HG03045 (cell line): Measurements from ENCODE around the gene CYP27B1.

Experiments
- ATAC-seq: cut with Tn5 transposase; IDR thresholded peaks from one replicate; pipeline ENCODE4 v1.9.1; 2021; ENCODE audit warnings: mild to moderate bottlenecking, moderate library complexity; ENCODE audit not compliant: unreplicated experiment

Gene CYP27B1

DNA sequence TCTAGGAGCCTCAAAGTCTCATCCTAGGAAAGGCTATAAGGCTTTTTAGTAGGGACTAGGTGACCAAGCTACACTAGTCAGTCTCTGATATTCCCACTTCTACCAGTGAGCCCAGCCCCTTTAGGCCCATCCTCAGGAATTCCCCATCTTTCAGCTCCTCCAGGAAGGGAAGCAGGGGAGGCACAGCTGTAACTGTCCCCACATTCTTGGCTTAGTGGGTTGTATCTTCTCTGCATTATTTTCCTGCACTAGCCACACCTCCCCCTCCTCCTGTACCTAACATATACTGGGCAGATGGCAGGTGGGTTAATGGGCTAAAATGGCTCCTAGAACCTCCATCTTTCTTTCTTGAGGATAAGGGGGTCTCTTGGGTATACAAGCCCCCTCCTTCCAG lies 424 bp upstream of the CYP27B1 start:
- ATAC-seq, result no peak

DNA sequence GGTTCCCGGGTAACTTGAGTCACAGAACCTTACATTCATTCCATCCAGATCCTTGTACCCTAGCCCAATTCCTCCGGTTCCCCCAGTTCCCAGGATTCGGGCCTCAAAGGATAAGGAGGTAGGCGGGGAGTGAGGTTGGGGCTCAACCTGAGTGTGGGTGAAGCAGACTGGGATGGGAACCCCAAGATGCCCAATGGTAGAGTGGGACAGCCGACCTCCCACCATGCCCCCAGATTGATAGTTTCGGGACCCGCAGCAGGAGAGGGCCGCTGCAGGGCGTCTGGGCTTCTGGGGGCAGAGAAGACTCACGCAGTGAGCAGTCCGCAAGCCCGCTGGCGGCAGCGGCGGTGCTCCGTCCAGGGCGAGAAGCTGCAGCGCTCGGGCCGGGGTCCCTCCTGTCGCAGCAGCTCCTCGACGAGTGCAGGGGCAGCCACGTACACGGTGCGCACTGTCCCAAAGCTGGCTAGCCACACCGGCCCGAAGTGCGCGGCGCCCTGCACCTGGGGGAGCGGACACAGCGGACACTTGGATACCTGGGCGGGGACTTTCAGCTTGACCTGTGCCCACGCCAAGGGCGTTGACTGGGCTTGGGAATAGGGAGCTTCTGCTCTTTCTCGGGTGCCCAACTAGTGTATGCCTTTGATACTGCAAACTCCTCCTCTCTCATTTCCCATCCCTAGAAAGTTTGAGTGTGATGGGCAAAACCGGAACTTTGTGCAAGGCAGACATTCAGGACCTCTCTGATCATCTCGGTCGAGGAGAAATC lies 997 bp downstream of the CYP27B1 start:
- no peak for ATAC-seq

GRCh38 chr12:57765003-57765697 lies 1.7 kb downstream of the CYP27B1 start:
- ATAC-seq, result no peak

GRCh38 chr12:57764662-57765002 lies 2.2 kb downstream of the CYP27B1 start:
- no peak for ATAC-seq

DNA sequence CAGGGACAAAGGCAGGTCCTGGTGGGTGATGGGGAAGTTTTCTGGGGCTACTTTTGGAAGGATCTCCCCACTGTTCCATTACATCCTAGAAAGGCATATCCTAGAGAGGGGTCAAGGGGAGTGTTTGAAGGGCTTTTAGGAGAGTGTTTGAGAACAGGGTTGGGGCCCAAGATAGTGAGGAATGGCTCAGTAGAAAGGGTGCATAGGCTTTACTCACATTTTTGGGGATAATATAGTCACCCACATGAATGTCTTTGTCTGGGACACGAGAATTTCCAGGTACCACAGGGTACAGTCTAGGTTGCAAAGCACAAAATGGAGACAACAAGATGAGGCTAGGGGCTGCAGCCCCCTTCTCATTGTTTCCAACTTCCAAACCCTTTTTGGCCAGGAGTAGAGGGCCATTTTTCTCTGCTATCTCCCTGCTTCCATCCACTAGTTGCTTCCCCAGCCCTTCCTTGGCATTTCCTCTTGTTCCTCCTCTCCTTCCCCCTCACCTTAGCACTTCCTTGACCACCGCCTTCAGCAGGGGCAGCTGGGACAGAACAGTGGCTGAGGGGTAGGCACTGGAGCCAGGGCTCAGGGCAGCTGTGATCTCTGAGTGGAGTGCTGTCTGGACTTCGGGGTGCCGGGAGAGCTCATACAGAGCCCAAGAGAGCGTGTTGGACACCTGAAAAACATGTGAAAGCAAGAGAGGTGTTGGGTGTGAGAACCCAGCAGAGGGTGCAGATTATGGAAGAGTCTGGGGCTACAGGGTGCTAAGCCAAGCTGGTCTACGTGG lies 2.8 kb downstream of the CYP27B1 start:
- ATAC-seq, result no peak

DNA sequence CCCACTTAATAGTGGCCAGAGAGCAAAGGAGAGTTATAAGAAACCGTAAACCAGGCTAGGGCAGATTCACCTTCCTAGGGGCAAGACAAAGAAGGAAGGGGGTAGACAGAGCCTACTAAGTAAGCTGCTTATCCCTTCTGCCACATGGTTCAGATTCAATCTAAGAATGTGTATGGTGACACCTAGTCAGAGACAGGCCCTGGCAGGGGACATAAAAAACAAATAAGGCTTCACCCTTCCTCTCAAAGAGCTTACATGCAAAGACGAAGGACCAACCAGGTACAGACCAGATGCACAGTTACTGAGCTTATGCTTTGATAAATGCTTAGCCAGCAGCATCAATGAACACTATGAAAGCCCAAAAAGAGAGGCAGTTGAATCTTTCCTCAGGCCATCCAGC lies 4.4 kb downstream of the CYP27B1 start:
- ATAC-seq, result no peak

DNA sequence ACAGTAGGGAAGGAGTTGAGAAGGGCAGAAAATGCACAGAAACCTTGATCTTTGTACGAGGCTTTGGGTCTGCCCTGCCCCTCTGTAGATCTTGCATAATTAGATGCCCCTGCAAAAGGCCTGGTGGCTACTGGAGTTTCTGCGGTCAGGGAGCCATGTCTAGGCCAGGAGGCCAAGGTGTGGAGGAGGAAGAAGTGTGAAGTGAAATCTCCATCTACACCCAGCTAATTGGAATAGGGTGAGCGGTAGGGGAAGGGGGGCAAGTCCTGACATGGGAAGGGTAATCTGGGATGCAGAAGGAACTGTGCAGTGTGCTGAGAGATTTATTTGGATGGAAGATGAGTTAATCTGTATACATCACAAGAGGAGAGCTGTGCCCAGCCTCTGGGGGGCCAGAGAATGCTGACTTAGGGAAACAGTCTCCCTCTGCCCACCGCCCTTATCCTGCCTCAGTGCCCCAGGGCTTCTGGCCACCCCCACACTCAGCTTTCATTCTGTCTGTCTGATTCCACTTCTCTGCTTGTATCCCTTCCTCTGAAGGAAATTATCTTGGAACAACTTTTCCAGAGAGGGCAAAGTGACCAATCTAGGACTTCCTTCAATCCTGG lies 5.4 kb downstream of the CYP27B1 start:
- no peak for ATAC-seq

DNA sequence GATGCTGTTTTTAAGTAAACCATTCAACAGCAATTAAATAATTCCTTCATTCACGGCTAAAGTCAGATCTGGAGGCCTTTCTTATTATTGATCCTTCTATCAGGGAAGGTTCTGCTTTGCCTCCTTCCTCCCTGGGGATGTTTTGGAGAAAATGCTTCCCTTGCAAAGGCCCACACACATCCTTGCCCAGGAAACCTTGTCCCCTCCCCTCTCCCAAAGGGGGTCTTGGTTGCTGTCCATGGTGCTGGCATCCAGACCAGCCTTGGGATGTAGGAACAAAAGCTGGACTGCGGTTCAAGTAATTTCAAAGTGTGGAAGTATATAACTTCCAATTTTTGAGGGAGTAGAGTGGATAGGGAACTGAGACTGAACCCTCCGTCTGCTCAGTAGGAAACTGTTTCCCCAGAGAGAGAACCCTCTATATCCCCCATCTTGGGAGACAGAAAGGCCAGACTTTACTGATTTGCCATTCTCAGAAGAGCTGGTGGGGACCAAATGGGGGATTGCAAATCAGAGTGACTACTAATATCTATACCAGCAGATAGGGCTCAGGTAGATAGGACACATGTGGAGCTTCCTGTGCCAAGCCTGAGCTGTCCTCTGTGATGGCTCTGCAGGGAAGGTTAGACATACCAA lies 6.4 kb downstream of the CYP27B1 start:
- no peak for ATAC-seq

DNA sequence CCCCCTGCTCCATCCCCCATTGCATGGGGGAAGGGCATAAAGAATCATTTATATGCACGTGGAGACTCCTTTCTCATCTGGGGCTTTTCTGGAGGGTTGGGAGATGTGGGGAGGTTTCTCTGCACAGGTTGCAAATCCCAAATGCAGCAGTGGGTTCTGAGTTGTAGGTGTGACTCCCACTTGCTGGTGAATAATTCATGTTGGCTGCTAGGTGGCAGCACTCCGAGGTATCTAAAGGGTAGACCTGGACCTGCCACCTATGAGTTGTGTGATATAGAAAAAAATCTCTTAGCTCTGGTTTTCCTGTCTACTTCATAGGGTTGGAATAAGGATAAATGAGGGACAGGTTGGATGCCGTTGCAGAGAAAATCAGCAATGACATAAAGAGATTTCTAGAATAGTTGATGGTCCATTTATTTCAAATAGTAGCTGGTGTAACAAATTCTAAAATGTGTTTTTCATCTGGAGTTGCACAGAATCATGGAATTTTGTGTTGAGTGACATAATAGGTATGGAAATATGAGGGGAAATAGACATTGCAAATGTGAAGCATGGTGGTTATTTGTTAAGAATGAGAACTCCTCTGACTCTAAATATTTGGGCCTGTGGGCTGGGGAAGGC lies 7.4 kb downstream of the CYP27B1 start:
- ATAC-seq, result no peak

GRCh38 chr12:57758552-57759359 lies 8.1 kb downstream of the CYP27B1 start:
- no peak for ATAC-seq

GRCh38 chr12:57757771-57758170 lies 9.1 kb downstream of the CYP27B1 start:
- ATAC-seq, result no peak

- no peak for ATAC-seq
Measured at GRCh38 chr12:57756406-57757341, 10.2 kb downstream of the CYP27B1 start.

DNA sequence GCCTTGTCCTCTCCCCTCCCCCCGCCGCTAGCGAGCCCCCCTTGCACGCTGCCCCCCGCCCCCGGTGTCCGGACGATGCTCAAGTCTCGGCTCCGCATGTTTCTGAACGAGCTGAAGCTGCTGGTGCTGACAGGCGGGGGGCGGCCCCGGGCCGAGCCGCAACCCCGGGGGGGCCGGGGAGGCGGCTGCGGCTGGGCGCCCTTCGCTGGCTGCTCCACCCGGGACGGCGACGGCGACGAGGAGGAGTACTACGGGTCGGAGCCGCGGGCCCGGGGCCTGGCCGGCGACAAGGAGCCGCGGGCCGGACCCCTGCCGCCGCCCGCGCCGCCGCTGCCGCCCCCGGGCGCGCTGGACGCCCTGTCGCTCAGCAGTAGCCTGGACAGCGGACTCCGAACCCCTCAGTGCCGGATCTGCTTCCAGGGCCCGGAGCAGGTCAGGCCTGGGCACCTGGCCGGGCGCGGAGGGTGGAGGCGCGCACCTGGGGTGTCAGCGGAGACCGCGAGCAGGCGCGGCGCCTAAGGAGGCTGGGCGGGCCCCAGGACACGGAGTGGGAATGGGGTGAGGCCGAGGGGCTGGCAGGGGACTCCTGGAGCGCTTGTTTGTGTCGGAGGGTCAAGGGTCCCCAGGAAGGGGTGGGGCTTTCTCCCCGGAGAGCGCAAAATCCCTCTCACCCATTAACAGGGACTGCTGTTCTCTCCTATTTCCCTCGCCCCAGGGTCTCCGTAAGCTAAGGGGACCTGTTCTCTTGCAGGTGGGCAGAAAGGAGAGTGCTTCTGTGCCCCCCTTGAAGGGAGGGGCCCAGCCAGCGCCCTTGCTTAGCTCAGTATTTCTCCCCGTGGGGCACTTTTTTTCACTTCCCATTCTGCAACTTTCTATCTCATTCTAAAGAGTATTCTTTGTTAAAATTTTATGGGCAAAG lies 11.2 kb downstream of the CYP27B1 start:
- no peak for ATAC-seq

- ATAC-seq, result no peak
Measured at GRCh38 chr12:57755194-57755453, 11.8 kb downstream of the CYP27B1 start.

DNA sequence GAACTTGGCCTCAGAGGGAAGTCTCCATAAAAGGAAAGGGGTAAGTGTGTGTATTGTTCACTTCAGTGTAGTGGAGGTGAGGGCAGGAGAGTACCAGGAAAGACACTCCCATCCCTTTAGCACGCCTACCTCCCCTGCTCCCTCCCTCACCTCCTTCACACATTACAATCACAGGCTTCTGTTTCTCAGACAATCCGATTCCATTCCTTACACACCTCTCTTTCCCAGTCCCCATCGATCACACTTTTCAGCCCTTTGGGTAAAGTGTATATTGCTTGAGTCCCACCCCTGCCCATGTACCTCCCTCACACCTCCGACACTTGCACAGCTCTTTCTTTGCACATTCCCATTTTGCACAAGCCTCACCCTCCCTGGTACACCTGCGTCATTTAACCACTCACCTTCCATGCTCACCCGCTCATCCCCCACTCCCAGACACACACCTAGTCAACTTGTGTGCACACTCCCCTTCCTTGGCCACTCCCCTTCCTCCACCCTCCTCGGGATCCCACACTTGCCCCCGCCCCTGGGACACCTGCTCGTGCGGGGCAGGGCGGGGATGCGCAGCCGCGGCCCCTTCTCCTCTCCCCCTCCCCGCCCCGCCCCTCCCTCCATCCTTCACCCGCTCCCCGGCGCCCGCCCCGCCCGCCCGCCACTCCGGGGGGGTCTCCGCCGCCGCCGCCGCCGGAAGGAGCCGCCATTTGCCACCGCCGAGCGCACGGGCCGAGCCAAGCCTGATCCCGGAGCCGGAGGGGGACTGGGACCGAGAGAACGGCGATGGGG lies 12.3 kb downstream of the CYP27B1 start, which contains the start of gene MARCHF9:
MARCHF9 (plus strand) TSS at position 693 of the 783 bp plus-strand sequence. CDS start 426 bp downstream, outside the sequence.
- peak; percentile 44 for ATAC-seq

DNA sequence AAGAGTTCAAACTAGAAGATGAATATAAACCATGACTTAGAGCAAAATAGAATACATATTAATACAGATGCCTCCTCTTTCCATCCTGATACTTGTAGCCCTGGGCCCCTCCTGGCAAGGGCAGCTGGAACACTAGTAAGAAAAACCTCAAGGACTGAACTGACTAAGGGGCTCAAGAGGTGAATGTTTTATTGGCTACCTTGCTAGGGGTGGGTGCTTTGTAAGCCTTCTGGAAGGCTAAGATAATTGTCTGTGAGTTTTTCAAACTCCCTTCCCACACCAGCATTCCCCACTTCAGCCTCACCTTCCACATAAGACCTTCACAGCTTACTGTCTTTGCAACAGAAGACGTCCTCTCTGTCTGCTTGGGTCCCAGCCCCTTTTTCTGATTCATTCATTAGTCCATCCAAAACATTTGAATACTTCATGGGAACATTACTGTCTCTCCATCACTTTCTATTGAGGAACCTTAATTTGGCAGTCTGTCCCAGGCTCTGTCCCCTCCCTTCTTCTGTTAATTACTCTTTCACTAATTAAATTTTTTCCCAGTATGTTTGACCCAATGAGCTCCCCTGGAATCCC lies 13.0 kb downstream of the CYP27B1 start:
- ATAC-seq, result no peak

- ATAC-seq, result no peak
Measured at GRCh38 chr12:57752668-57753000, 14.2 kb downstream of the CYP27B1 start.
